ENCODE data around the gene LRMDA.

DNA sequence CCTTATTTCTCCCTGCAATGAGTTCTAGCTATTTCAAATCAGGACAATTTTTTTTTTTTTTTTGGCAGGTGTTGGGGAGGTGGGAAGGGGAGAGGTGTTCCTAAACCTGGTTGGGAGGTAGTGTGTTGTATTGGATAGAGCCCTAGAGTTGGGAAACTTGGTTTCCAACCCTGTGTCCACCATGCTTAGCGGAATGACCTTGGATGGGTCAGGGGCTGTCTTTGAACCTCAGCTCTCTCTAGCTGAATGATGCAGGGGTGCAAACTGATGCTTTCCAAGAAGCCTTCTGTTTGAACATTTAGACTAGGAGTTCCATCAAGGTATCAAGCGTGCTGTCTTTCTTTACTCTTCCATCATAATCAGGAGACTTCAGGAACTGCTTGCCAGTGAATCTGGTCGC is 332.2 kb downstream of the LRMDA start:
- TF ChIP-seq, protein P1, sequence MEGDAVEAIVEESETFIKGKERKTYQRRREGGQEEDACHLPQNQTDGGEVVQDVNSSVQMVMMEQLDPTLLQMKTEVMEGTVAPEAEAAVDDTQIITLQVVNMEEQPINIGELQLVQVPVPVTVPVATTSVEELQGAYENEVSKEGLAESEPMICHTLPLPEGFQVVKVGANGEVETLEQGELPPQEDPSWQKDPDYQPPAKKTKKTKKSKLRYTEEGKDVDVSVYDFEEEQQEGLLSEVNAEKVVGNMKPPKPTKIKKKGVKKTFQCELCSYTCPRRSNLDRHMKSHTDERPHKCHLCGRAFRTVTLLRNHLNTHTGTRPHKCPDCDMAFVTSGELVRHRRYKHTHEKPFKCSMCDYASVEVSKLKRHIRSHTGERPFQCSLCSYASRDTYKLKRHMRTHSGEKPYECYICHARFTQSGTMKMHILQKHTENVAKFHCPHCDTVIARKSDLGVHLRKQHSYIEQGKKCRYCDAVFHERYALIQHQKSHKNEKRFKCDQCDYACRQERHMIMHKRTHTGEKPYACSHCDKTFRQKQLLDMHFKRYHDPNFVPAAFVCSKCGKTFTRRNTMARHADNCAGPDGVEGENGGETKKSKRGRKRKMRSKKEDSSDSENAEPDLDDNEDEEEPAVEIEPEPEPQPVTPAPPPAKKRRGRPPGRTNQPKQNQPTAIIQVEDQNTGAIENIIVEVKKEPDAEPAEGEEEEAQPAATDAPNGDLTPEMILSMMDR (IDR thresholded peaks at IDR 0.05), result no peak
- TF ChIP-seq POLR2A (IDR thresholded peaks at IDR 0.05) (no peak), POLR2AphosphoS5 (IDR thresholded peaks at IDR 0.05) (no peak)
